Measurements from ENCODE around the gene RALGDS.
"Not testable (repeated sequence)": the region's sequence is repeated elsewhere in the genome, so short reads cannot be mapped to it uniquely, and the experiment has no call there.

RALGDS gene

GRCh38 chr9:133088146-133088750, 32.8 kb downstream of the RALGDS start:
- DNase-seq (ENCODE audit: low spot score), result no peak

DNA sequence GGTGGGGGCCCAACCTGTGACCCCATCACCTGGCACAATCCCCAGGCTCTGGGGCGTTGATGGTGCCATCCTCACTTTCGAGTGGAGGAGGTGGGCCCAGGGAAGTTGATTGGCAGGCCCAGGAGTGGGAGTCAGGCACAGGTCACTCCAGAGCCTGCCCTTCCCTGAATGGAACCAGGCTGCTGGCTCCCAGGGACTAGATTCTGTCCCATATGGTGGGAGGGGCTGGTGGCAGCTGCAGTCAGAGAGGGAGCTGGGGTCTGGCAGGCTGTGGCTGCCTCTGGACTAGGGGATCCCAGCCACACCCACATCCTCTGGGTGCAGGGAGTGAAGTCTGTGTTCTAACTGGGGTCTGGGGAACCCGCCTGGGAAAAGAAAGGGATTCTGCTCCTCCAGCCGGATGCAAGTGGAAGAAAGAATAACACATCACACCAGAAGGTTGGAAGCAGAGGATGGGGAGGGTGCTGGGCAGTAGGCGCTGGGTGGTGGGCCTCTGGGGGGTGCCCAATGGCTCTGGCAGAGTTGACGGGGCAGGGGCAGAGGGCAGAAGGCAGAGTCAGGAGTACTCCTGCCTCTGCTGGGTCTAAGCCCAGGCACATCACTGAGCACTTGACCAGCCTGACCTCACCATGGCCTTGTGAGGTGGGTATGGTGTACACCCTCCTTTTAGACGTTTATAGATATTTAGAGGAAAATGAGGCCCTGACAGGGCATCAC, 33.5 kb downstream of the RALGDS start:
- DNase-seq (ENCODE audit: low spot score), result no peak

DNA sequence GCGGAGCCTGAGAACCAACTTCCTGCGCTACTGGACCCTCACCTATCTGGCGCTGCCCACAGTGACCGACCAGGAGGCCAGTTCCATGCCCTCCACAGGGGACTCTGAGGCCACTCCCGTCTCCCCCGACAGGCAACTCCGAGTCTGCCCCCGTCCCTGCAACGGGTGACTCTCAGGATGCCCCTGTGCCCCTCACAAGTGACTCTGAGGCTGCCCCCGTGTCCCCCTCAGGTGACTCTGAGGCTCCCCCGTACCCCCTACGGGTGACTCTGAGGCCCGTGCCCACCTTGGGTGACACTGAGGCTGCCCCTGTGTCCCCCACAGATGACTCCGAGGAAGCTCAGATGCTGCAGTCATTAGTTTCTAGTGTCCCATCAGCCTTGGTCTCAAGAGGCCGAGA, 34.1 kb downstream of the RALGDS start:
- DNase-seq (ENCODE audit: low spot score), result no peak

GRCh38 chr9:133086212-133086860, 34.7 kb downstream of the RALGDS start:
- not testable (repeated sequence) for DNase-seq (ENCODE audit: low spot score)

DNA sequence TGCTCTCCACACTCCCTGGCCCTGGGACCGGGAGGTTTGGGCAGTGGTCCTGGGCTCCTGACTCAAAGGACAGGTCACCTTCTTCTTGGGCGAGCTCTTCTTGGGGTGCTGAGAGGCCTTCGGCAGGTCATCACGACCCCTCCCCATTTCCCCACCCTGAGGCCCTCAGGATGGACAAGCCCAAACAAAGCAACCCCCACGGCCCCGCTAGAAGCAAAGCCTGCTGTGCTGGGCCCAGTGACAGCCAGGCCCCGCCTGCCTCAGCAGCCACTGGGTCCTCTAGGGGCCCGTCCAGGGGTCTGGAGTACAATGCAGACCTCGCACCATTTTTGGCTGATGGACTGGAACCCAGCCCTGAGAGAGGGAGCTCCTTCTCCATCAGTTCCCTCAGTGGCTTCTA, 37.4 kb downstream of the RALGDS start:
- DNase-seq (ENCODE audit: low spot score), result not testable (repeated sequence)

DNA sequence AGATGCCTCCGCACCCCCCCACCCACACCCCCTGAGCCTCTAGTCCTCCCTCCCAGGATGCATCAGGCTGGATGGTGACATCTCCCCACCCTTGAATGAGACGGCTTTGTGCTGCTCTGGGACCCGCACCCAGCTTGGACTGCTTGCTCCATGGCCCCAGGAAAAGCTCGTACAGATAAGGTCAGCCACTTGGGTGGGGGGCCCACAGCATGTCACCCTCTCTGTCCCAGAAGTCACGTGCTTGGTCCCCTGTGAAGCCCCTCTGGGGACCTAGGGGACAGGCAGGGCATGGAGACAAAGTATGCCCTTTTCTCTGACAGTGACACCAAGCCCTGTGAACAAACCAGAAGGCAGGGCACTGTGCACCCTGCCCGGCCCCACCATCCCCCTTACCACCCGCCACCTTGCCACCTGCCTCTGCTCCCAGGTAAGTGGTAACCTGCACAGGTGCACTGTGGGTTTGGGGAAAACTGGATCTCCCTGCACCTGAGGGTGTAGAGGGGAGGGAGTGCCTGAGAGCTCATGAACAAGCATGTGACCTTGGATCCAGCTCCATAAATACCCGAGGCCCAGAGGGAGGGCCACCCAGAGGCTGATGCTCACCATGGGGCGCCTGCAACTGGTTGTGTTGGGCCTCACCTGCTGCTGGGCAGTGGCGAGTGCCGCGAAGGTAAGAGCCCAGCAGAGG, 38.9 kb downstream of the RALGDS start:
- DNase-seq (ENCODE audit: low spot score), result not testable (repeated sequence)

GRCh38 chr9:133080786-133081779, 40.0 kb downstream of the RALGDS start:
- DNase-seq (ENCODE audit: low spot score), result not testable (repeated sequence)

DNA sequence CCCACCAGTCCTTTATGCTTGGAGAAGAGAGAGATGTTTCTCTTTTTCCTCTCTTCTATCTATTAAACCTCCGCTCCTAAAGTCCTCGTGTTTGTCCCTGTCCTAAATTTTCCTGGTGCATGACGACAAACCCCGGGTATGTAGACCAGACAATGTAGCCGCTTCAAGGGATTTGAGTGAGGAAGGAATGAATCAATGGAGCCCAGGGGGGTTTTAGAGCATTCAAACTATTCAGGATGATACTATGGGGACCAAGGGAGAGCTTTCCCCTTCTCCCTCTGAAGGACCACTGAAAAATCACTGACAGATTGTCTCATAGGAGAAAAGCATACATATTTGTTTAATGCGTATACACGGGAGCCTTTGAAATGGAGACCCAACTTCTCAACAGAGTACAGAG, 40.9 kb downstream of the RALGDS start:
- no peak for DNase-seq (ENCODE audit: low spot score)

GRCh38 chr9:133078486-133078885, 42.6 kb downstream of the RALGDS start:
- no peak for DNase-seq (ENCODE audit: low spot score)

- DNase-seq (ENCODE audit: low spot score), result no peak
Observed at GRCh38 chr9:133076691-133077090, 44.3 kb downstream of the RALGDS start.

GRCh38 chr9:133075925-133076630, 45.0 kb downstream of the RALGDS start:
- no peak for DNase-seq (ENCODE audit: low spot score)

DNA sequence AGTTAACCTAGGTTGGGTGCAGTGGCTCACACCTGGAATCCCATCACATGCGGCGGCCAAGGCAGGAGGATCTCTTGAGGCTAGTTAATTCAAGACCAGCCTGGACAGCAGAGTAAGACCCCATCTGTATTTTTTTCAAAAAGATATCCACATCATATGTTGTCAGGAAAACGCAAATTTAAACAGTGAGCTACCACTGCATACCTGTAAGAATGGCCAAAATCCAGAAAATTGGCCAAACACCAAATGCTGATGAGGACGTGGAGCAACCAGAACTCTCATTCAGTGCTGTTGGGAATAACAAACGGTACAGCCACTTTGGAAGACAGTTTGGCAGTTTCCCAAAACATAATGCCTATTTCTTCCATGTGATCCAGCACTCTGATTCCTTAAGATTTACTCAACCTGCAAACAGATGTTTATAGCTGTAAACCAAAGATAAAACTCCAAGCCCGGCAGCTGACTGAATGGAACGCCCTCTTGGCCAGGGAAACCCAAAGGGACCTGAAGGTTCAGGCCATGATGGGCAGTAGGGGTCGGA, 46.9 kb downstream of the RALGDS start:
- no peak for DNase-seq (ENCODE audit: low spot score)

GRCh38 chr9:133073086-133074014, 47.7 kb downstream of the RALGDS start:
- no peak for DNase-seq (ENCODE audit: low spot score)

- not testable (repeated sequence) for DNase-seq (ENCODE audit: low spot score)
Observed at GRCh38 chr9:133072210-133072609, 48.8 kb downstream of the RALGDS start.

GRCh38 chr9:133071484-133072150, 49.4 kb downstream of the RALGDS start:
- DNase-seq (ENCODE audit: low spot score), result no peak

GRCh38 chr9:133070985-133071384, 50.1 kb downstream of the RALGDS start:
- not testable (repeated sequence) for DNase-seq (ENCODE audit: low spot score)

DNA sequence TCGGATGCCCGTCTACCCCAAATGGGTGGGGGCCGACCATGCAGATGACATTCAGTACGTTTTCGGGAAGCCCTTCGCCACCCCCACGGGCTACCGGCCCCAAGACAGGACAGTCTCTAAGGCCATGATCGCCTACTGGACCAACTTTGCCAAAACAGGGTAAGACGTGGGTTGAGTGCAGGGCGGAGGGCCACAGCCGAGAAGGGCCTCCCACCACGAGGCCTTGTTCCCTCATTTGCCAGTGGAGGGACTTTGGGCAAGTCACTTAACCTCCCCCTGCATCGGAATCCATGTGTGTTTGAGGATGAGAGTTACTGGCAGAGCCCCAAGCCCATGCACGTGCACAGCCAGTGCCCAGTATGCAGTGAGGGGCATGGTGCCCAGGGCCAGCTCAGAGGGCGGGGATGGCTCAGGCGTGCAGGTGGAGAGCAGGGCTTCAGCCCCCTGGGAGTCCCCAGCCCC, 50.5 kb downstream of the RALGDS start:
- not testable (repeated sequence) for DNase-seq (ENCODE audit: low spot score)

- not testable (repeated sequence) for DNase-seq (ENCODE audit: low spot score)
Observed at GRCh38 chr9:133068431-133068830, 52.6 kb downstream of the RALGDS start.

DNA sequence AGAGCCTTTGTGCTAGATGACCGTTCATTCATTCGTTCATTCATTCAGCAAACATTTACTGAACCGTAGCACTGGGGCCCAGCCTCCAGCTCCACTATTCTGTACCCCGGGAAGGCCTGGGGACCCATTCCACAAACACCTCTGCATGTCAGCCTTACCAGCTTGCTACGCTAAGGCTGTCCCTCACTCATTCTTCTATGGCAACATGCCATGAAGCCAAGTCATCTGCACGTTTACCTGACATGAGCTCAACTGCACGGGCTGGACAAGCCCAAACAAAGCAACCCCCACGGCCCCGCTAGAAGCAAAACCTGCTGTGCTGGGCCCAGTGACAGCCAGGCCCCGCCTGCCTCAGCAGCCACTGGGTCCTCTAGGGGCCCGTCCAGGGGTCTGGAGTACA, 53.2 kb downstream of the RALGDS start:
- no peak for DNase-seq (ENCODE audit: low spot score)
